HG03108 (cell line): ENCODE measurements around the gene ATF1.
"Not testable (repeated sequence)": the region's sequence is repeated elsewhere in the genome, so short reads cannot be mapped to it uniquely, and the experiment has no call there.

Experiments
- ATAC-seq: cut with Tn5 transposase; IDR thresholded peaks from one replicate; pipeline ENCODE4 v1.9.1; 2021; ENCODE audit warnings: moderate library complexity; ENCODE audit not compliant: unreplicated experiment

Gene ATF1

GRCh38 chr12:50790081-50790480 is 26.2 kb downstream of the ATF1 start:
- no peak for ATAC-seq

DNA sequence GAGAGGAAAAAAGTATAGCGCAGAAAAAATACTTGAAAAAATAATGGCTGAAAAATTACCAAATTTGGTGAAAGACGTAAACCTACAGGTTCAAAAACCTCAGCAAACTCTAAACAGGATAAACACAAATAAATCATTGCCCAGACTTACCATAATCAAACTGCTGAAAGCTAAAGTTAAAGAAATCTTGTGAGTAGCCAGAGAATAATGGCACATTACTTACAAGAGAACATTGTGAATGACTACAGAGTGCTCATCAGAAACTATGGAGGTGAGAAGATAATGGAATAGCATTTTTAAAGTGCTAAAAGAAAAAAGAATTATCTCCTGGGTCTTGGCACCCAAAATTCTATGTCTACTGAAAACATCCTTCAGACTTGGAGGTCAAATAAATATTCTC is 36.0 kb downstream of the ATF1 start:
- ATAC-seq: no peak

- ATAC-seq: no peak
Measured at GRCh38 chr12:50803230-50803875, 39.5 kb downstream of the ATF1 start.

DNA sequence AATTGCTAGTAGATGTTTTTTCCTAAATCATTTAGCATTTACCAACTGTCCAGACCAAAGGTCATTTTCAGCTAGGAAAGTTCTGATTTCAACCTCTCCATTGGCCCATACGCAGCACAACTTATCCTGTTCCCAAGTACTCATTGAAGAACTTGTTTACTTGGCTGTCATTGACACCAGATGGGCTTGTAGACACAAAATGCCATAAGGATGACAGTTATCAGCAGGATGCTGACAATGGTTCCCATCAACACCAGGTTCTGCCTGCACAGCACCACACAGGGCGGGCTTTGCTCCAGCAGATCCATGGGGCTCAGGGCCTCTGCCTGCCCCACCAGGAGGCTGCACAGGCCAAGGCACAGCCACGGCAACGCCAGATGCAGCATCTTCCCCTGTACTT is 42.3 kb downstream of the ATF1 start:
- ATAC-seq: no peak

DNA sequence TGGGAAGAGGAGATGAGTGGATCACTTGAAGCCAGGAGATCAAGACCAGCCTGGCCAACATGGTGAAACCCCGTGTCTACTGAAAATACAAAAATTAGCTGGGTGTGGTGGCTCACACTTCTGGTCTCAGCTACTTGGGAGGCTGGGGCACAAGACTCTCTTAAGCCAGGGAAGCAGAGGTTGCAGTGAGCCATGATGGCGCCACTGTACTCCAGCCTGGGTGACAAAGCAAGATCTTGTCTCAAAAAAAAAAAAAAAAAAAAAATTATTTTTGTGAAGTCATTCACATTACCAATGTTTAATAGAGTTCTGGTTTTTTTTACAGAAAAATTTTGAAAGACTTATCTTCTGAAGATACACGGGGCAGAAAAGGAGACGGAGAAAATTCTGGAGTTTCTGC is 45.2 kb downstream of the ATF1 start:
- not testable (repeated sequence) for ATAC-seq

GRCh38 chr12:50814921-50815320 is 51.0 kb downstream of the ATF1 start:
- ATAC-seq: not testable (repeated sequence)

DNA sequence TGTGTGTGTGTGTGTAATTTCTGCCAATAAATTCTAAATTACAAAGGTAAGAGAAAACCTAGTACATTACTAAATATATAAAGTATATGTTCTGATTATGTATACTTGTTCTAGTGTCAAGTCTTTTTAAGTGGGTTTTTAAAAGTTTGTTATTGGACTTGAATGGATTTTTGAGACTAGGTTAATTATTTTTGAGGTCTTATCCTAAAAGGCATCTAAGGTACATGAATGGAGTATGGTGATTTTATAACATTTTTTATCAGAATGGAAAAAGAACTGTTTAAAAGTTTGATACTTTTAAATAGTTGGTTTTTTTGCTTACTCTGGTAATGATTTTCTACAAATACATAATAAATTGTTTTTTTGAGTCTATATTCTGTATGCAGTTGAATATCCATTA is 56.3 kb downstream of the ATF1 start:
- no peak for ATAC-seq

DNA sequence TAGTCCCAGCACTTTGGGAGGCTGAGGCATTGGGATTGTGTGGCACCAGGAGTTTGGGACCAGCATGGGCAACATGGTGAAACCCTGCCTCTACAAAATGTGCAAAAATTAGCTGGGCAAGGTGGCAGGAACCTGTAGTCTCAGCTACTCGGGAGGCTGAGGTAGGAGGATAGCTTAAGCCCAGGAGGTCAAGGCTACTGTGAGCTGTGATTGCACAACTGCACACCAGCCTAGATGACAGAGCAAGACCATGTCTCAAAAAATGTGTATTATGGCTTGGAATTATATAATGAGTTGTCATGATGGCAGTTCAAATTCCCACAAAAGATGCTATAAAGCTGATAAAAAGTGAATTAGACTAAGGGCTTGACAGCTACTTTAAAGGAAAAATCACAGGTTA is 58.2 kb downstream of the ATF1 start:
- ATAC-seq: no peak

DNA sequence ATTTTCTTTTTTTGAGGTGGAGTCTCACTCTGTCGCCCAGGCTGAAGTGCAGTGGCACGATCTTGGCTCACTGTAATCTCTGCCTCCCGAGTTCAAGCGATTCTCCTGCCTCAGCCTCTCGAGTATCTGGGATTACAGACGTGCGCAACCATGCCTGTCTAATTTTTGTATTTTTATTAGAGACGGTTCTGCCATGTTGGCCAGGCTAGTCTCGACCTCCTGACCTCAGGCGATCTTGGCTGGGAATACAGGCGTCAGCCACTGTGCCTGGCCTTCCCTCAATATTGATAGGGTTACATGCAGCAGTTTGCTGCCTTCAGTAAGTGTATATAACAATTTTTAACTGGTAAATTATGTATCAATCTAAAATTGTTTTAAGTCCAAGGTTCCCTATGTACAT is 59.8 kb downstream of the ATF1 start:
- ATAC-seq: not testable (repeated sequence)

- no peak for ATAC-seq
Measured at GRCh38 chr12:50824914-50825313, 61.0 kb downstream of the ATF1 start.

DNA sequence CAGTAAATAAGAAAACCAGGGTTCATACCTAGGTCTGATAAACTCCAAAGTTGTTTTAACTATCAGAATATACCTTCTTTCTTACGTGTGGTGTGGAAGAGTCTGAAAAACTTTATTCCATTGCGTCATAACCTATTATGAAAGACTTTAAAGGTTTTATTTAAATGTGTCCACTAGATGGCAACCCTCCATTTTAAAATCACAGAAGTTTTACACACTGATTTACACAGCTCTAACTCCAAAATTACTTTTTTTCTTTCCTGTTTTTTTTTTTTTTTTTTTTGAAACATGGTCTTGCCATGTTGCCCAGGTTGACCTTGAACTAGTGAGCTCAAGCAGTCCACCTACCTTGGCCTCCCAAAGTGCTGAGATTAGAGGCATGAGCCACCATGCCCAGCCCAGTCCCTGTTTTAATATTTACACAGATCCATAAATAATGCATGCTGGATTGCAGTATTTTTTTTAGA is 61.5 kb downstream of the ATF1 start:
- no peak for ATAC-seq

DNA sequence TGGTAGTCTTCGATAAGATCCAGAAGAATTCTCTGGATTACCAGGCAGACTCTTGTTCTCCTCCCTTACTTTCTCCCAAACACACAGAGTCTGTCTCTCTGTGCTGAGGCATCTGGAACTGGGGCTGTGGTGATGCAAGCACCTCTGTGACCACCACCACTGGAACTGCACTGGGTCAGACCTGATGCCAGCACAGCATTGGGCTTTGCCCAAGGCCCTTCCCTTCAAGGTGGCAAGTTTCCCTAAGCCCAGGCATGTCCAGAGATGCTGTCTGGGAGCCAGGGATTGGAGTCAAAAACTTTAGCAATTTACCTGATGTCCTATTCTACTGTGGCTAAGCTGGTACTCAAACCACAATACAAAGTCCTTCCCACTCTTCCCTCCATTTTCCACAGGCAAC is 64.2 kb downstream of the ATF1 start:
- no peak for ATAC-seq

DNA sequence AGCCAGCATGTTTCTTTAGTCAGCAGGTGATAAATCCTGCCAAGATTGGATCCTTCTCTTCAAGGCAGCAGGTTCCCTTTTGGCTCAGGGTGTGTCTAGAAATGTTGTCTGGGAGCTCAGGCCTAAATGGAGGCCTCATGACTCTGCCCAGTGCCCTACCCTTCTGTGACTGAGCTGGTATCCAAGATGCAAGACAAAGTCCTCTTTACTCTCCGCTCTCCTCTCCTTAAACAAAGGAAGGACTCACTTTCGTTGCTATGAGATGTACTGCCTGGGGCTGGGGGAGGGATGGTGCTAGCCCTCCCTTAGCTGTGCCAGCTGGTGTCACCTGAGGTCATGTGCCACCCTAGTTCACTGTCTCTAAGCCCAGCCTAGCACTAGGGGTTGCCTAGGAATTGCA is 65.0 kb downstream of the ATF1 start:
- no peak for ATAC-seq

DNA sequence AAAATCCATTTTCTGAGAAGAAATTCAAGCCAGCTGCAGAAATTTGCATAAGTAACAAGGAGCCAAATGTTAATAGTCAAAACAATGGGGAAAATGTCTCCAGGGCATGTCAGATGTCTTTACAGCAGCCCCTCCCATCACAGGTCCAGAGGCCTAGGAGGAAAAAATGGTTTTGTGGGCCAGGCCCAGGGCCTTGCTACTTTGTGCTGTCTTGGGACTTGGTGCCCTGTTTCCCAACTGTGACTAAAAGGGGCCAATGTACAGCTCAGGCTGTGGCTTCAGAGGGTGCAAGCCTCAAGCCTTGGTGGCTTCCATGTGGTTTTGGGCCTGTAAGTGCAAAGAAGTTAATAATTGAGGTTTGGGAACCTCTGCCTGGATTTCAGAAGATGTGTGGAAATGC is 69.9 kb downstream of the ATF1 start:
- not testable (repeated sequence) for ATAC-seq

GRCh38 chr12:50839042-50839441 is 75.1 kb downstream of the ATF1 start:
- no peak for ATAC-seq

DNA sequence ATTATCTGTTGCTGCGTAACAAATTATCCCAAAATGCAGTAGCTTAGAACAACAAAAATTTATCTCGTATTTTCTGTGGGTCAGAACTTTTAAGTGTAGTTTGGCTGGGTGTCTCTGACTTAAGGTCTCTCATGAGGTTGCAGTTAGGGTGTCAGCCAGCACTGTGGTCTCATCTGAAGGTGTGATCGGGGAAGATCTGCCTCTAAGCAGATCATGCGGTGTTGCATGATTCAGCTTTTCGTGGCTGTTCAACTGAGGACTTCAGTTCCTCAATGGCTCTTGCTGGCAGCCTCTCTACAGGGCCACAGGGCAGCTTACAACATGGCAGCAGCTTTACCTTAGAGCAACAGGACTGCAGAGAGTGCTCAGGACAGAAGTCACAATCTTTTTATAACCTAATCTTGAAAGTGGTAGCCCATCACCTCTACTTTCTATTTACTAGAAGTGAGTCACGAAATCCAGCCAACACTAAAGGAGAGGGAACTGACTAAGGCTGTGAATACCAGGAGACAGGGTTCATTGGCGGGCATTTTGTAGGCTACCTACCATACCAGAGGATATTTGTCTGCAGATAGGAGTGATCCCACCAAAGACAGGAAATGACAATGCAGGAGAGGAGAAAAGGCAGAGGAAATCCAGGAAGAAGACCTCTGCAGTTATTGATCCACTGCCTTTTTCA is 77.0 kb downstream of the ATF1 start:
- ATAC-seq: no peak

DNA sequence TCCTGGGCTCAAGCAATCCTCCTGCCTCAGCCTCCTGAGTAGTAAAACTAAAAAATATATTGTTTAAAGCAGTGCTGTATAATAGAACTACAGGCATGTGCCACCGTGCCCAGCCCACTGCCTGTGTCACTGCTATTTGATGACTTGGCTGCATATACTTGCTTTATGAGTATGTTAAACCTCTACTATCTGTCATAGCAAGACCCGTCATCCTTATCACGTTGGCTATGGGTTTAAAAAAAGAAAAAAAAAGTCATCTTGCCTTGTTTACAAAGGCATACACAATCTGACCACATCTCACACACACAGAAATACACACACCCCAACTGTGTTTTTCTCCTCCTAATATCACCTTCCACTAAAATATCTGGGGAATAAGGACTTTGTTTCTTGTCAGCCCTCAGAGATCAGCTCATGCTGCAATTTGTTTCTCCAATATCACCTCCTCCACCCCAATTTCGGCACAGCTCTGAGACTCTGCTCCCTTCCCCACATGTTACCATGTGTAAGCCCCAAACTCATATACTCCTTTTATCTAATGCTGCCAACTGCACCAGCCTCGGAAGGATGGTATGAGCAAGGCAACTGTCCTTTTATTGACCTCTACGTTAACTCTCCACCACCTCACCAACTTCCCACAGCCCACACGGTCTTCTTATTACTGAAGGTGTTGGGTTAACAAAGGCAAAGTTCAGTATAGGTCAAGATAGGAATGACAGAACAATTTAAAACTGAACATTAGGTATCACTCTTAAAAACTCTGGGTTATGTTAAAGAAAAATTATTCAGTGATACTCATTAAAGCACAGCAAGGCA is 78.0 kb downstream of the ATF1 start:
- no peak for ATAC-seq

DNA sequence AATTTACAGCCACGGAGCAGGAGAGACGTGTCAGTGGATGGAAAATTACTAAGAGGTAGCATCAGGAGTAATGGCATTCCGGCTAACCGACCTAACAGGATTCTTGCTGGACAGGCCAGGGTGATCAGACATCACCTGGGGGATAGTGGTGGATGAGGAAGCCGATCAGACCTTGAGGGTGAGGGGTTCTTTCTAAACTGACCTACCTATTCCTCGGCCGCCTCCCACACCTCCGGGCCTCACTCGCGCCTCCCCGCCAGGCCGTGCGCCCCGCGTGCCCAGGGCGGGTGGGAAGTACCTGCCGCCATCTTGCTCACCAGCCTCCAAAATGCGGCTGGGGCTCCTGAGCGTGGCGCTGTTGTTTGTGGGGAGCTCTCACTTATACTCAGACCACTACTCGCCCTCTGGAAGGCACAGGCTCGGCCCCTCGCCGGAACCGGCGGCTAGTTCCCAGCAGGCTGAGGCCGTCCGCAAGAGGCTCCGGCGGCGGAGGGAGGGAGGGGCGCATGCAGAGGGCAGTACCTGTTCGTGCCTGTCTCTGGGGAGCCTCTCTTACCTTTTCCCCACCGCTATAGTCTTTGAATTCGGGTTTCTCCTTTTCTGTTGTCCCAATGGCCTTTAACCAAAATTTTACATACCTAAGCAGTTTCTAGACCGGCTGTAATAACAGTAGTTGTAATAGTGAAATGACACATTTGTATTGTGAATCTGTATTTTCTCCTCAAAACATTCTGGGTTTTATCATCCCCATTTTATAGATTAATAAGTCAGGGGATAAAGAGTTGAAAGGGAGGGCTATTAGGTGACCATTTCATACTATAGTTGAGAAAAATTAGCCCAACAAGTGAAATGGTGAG is 79.0 kb downstream of the ATF1 start, which contains the start of gene TMPRSS12:
Gene TMPRSS12 (plus strand): TSS at position 290 of the 857 bp plus-strand sequence. CDS start 39 bp downstream, at position 329.
- ATAC-seq: no peak

GRCh38 chr12:50845021-50845647 is 81.2 kb downstream of the ATF1 start:
- no peak for ATAC-seq

DNA sequence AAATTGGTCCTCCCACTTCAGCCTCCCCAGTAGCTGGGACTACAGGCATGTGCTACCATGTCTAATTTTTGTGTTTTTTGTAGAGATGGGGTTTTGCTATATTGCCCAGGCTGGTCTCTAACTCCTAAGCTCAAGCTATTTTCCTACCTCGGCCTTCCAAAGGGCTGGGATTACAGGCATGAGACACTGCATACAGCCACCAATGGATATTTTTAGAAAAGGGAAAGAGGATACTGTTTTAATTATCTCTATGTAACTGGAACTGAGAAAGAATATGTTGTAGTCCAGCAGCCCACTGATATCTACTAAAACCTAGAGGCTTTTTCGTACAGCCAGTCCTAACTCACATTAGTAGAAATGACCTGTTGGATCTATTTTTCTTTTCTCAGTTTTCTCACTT is 85.1 kb downstream of the ATF1 start:
- no peak for ATAC-seq
